Measurements from ENCODE around the gene SNAPC4.

Gene SNAPC4

DNA sequence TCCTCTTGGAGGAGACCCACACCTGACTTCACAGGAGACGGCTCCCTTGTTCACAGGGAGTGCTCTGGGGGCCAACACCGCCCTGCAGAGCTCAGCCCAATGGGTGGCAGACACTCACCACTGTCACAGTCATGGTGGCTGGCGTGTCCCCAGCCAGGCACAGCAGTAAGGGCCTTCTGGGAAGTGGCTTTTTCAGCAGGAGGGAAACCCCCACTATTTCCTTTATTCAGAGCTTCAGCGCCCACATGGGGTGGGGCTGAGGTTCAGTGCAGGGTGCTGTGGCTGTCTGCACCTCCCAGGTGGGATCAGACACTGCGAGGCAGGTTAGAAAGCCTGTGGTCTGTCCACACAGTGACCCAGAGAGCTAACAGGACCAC, 3.6 kb upstream of the SNAPC4 start:
- TF ChIP-seq EZH2phosphoT487 (conservative IDR thresholded peaks at IDR 0.05; ENCODE audit: low read length): no peak
- TF ChIP-seq, protein P1, sequence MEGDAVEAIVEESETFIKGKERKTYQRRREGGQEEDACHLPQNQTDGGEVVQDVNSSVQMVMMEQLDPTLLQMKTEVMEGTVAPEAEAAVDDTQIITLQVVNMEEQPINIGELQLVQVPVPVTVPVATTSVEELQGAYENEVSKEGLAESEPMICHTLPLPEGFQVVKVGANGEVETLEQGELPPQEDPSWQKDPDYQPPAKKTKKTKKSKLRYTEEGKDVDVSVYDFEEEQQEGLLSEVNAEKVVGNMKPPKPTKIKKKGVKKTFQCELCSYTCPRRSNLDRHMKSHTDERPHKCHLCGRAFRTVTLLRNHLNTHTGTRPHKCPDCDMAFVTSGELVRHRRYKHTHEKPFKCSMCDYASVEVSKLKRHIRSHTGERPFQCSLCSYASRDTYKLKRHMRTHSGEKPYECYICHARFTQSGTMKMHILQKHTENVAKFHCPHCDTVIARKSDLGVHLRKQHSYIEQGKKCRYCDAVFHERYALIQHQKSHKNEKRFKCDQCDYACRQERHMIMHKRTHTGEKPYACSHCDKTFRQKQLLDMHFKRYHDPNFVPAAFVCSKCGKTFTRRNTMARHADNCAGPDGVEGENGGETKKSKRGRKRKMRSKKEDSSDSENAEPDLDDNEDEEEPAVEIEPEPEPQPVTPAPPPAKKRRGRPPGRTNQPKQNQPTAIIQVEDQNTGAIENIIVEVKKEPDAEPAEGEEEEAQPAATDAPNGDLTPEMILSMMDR (IDR thresholded peaks at IDR 0.05; ENCODE audit: insufficient read depth, low read length, poor library complexity, severe bottlenecking): no peak
- Histone ChIP-seq H3K4me2 (ENCODE audit: low read depth, low read length, poor library complexity, severe bottlenecking) (no peak overlapping the region), H2AFZ (ENCODE audit: low read depth, low read length, severe bottlenecking) (no peak overlapping the region), H3K9ac (ENCODE audit: low read length) (no peak overlapping the region), H3K36me3 (ENCODE audit: low read length) (peaks cover 3% of the 10 kb centered on the region; the same call in 1 of the 2 replicates), H3K79me2 (ENCODE audit: insufficient read depth, low read length) (peaks cover 15% of the 10 kb centered on the region), H3K9me2 (replicated peaks; ENCODE audit: insufficient read depth, low read length) (no peaks in the 10 kb centered on the region), H3K9me3 (ENCODE audit: insufficient read depth, low read length) (no peaks in the 10 kb centered on the region), H3K4me3 (ENCODE audit: insufficient read depth, low read length, poor library complexity, severe bottlenecking) (no peak overlapping the region), H3K27ac (ENCODE audit: low read depth, low read length) (no peak overlapping the region), H4K20me1 (ENCODE audit: low read depth, low read length) (no peaks in the 10 kb centered on the region; the same call in 1 of the 2 replicates), H3F3A (ENCODE audit: insufficient read depth) (peaks cover 11% of the 10 kb centered on the region; the same call in 1 of the 2 replicates), H3K27me3 (ENCODE audit: low read length) (no peaks in the 10 kb centered on the region)

DNA sequence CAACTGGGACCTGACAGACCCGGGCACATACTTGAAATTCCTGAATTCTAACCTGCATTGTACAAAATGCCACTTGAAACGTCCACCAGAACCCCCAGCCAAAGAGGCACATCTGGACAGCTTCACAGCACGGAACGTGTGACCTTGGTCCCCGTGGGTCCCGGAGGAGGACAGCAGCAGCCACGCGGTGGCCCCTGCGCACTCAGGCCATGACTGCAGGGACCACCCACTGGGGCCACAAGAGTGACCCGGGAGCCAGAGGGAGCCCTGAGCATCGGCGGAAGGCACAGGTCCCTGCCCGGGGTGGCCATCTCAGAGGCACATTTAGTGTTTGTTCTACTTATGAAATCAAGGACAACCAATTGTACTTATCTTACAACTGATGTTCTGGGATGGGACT, 2.1 kb upstream of the SNAPC4 start:
- no peaks in the 10 kb centered on the region for H3K27me3 ChIP-seq (ENCODE audit: low read length)
- no peak overlapping the region for H3K4me3 ChIP-seq (ENCODE audit: insufficient read depth, low read length, poor library complexity, severe bottlenecking)
- TF ChIP-seq, protein P1 (IDR thresholded peaks at IDR 0.05; ENCODE audit: insufficient read depth, low read length, poor library complexity, severe bottlenecking): no peak
- TF ChIP-seq EZH2phosphoT487 (conservative IDR thresholded peaks at IDR 0.05; ENCODE audit: low read length): no peak
- no peaks in the 10 kb centered on the region for H3K9me3 ChIP-seq (ENCODE audit: insufficient read depth, low read length)
- H3K79me2 ChIP-seq (ENCODE audit: insufficient read depth, low read length): peaks cover 22% of the 10 kb centered on the region
- peaks cover 11% of the 10 kb centered on the region; the same call in 1 of the 2 replicates for H3F3A ChIP-seq (ENCODE audit: insufficient read depth)
- no peak overlapping the region for H3K27ac ChIP-seq (ENCODE audit: low read depth, low read length)
- H3K9me2 ChIP-seq (replicated peaks; ENCODE audit: insufficient read depth, low read length): no peaks in the 10 kb centered on the region
- H3K9ac ChIP-seq (ENCODE audit: low read length): no peak overlapping the region
- no peak overlapping the region for H3K4me2 ChIP-seq (ENCODE audit: low read depth, low read length, poor library complexity, severe bottlenecking)
- no peaks in the 10 kb centered on the region; the same call in 1 of the 2 replicates for H4K20me1 ChIP-seq (ENCODE audit: low read depth, low read length)
- no peak overlapping the region for H2AFZ ChIP-seq (ENCODE audit: low read depth, low read length, severe bottlenecking)
- peaks cover 3% of the 10 kb centered on the region; the same call in 1 of the 2 replicates for H3K36me3 ChIP-seq (ENCODE audit: low read length)

DNA sequence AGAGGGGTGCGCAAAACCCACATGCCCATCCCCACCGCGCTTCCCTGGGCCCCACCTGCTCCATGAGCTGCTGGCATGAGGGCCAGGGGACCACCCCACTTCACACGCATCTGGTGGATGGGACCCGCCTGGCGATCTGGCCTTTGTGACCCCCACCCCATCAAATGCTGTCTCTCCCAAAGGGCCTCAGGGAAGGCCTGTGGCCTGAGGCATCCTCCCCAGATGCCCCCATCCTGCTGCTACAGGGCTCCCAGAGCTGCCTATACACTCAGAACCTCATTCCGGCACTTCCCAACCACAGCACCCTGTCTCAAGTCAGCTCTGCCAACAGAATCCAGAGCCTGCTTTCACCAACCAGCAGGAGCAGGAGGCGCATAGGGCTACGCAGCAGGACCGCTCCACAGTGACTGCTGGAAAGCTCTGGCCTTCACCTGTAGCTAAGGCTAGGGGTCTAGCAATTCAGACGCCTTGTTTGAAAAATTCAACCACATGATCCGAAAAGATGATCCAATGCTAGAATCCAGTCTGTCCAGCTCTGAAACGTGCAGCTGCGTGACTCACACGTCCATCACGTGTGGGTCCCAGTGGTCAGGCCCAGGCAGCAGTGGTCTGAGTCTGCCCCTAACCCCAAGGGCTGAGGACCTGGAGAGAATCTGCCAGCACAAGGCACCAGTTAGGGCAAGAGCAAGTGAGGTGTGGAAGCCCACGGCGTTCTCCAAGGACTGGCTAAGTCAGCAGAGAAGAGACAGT, 1.4 kb upstream of the SNAPC4 start:
- H3K27ac ChIP-seq (ENCODE audit: low read depth, low read length): no peak overlapping the region
- H3F3A ChIP-seq (ENCODE audit: insufficient read depth): peaks cover 11% of the 10 kb centered on the region; the same call in 1 of the 2 replicates
- no peak overlapping the region for H2AFZ ChIP-seq (ENCODE audit: low read depth, low read length, severe bottlenecking)
- peaks cover 22% of the 10 kb centered on the region for H3K79me2 ChIP-seq (ENCODE audit: insufficient read depth, low read length)
- H3K36me3 ChIP-seq (ENCODE audit: low read length): 0 out of 2 replicates have a peak, but pooled peaks cover 3% of the 10 kb centered on the region
- H3K9ac ChIP-seq (ENCODE audit: low read length): no peak overlapping the region
- H3K4me3 ChIP-seq (ENCODE audit: insufficient read depth, low read length, poor library complexity, severe bottlenecking): no peak overlapping the region
- TF ChIP-seq, protein P1 (IDR thresholded peaks at IDR 0.05; ENCODE audit: insufficient read depth, low read length, poor library complexity, severe bottlenecking): no peak
- TF ChIP-seq EZH2phosphoT487 (conservative IDR thresholded peaks at IDR 0.05; ENCODE audit: low read length): no peak
- H3K4me2 ChIP-seq (ENCODE audit: low read depth, low read length, poor library complexity, severe bottlenecking): no peak overlapping the region
- no peaks in the 10 kb centered on the region for H3K27me3 ChIP-seq (ENCODE audit: low read length)
- no peaks in the 10 kb centered on the region for H3K9me3 ChIP-seq (ENCODE audit: insufficient read depth, low read length)
- no peaks in the 10 kb centered on the region for H3K9me2 ChIP-seq (replicated peaks; ENCODE audit: insufficient read depth, low read length)
- no peaks in the 10 kb centered on the region; the same call in 1 of the 2 replicates for H4K20me1 ChIP-seq (ENCODE audit: low read depth, low read length)
